Urothelium cell line (cell line): ENCODE measurements around the gene PRPSAP2.
"Not testable (repeated sequence)": the region's sequence is repeated elsewhere in the genome, so short reads cannot be mapped to it uniquely, and the experiment has no call there.

Source experiments
- DNase-seq: peaks from one replicate; pipeline ENCODE4 v3.0.0; 2011; ENCODE audit warnings: low spot score, mixed read lengths
- FAIRE-seq: peaks from 2 replicates; lab custom pipeline; 2011; peaks lifted over from hg19 to GRCh38; lab: Jason Lieb, UNC

PRPSAP2 gene

DNA sequence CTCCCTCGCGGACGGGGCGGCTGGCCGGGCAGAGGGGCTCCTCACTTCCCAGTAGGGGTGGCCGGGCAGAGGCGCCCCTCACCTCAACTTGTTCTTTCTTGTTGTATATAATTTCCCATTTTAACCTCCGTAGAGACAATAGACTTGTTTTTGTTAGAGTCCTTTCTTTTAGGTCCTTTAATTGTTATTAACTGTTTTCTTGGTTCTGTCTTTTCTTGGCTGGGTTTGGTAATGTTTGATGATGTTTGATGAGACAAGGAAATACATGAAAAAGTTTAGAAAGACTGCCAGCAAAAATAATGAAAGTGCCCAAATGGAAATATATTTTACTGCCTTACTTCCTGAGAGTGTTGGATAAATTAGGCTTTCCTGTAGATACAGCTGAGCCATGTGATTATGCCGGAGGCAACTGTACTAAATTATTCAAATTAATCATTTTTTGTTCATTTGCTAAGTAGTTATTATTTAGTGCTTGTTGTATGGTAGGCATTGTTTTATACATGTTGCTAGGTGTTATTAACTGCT is 30.9 kb downstream of the PRPSAP2 start:
- DNase-seq: no peak

DNA sequence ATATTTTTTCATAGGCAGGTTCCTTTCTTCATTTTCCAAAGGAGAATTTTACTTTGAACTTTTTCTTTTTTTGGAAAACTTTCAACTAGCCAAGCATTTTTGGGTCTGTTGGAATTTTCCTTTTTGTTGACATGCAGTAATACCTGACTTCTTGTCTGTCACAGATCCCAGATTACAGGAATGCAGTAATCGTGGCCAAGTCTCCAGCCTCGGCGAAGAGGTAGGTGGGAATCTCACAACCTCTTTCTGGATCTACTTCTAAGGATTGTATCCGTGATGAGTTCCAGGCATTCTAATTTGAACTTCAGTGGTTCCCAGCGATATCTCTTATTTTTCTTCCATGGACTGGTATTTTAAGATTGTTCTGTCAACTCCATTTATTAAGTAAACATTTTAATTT is 31.7 kb downstream of the PRPSAP2 start:
- DNase-seq: no peak
- no peak for FAIRE-seq

More for the DNA sequence above, 30.9 kb downstream of the PRPSAP2 start:
- FAIRE-seq: no peak

DNA sequence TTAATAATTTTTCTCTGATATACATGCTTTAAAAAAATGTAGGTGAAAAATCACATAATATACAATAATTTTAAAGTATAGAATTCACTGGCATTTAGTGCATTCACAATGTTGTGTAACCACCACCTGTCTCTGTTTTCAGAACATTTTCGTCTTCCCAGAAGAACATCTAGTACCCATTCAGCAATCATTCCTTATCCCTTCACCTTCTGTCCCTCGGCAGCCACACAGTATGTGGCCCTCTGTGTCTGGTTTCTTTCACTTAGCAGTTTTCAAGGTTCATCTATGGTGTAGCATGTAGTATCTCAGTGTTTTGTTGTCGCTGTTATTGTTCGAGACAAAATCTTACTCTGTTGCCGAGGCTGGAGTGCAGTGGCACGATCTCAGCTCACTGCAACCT is 33.6 kb downstream of the PRPSAP2 start:
- DNase-seq (no peak), FAIRE-seq (no peak)

DNA sequence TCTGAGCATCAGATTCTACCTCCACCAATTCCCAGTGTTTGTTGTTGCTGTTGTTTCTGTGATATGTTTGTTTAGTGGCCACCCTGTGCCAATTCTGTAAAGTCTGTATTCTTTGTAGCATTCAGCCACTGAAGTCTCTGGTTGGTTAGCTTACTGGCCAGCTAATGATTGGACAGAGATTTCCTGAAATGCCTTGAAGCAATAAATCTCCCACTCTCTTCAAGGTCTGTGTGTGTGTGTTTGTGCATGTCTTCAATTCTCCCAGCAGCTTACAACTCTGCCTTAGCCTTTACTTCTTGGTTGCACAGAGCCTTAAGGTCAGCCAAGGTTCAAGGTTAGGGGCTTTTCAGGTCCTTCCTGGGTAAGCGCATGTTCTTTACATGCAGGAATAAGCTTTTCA is 38.2 kb downstream of the PRPSAP2 start:
- DNase-seq (no peak), FAIRE-seq (no peak)

DNA sequence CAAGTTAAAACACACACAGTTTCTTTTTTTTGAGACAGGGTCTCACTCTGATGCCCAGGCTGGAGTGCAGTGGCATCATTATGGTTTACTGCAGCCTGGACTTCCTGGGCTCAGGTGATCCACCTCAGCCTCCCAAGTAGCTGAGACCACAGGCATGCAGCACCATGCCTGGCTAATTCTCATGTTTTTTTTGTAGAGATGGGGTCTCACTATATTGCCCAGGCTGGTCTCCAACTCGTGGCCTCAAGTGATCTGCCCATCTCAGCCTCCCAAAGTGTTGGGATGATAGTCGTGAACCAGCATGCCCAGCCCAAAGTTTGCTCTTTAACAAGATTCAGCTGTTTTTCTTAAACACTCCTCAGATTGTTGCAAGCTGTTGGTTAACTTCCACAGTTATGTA is 39.0 kb downstream of the PRPSAP2 start:
- no peak for FAIRE-seq
- no peak for DNase-seq

DNA sequence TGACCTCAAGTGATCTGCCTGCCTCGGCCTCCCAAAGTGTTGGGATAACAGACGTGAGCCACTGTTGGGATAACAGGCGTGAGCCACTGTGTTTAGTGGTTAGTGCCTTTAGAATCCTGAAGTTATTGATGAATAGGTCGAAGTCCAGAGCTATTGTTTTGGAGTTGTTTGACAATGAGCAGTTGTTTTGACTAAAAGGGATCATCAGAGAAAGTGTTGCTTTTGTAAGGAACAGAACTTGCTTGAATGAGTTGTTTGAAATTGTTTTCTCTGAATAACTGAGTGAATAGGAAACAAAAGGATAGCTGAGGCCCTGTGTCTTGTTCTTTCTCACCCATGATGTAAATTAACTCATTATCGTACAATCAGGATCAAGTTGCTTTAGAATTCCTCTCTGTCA is 46.6 kb downstream of the PRPSAP2 start:
- DNase-seq (no peak), FAIRE-seq (no peak)

DNA sequence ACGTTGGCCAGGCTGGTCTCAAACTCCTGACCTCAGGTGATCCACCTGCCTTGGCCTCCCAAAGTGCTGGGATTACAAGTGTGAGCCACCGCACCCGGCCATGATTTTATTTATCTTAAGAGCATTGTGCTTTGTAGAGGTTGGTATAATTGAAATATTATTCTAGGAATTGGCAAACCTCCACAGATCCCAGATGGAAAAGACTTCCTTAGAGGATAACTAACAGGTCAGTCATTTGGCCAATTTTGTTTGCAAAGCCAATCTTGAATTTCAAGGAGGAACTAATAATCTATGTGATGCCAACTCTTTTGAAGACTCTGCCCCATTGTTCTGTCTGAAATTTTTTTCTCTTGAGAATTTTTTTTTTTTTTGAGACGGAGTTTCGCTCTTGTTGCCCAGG is 47.3 kb downstream of the PRPSAP2 start:
- DNase-seq (no peak), FAIRE-seq (no peak)

DNA sequence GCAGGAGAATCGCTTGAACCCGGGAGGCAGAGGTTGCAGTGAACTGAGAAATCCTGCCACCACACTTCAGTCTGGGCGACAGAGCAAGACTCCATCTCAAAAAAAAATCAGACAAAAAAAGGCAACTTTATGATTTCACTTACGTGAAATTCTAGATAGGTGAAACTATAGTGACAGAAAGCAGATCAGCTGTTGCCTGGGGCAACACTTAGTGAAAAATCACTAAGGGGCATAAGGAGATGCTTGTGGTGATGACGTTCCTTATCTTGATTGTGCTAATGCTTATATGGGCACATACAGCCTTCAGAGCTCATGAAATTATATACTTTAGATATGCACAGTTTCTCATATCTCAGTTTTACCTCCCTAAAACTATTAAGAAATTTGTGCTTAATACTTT is 52.4 kb downstream of the PRPSAP2 start:
- FAIRE-seq (no peak), DNase-seq (no peak)

DNA sequence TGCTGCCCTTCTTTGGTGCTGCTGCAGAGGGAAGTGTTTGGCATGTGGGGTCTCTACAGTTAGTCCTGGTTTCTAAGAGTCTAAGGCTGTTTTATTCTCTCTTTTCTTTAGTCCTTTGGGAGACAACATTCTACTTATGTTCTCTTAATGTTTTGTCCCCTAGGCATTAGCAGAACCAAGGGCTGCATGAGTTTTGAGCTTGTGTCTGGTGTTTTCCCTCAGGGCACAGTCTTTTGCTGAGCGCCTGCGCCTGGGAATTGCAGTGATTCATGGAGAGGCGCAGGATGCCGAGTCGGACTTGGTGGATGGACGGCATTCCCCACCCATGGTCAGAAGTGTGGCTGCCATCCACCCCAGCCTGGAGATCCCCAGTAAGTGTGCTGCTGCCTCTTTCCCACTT is 53.0 kb downstream of the PRPSAP2 start:
- FAIRE-seq: no peak

DNA sequence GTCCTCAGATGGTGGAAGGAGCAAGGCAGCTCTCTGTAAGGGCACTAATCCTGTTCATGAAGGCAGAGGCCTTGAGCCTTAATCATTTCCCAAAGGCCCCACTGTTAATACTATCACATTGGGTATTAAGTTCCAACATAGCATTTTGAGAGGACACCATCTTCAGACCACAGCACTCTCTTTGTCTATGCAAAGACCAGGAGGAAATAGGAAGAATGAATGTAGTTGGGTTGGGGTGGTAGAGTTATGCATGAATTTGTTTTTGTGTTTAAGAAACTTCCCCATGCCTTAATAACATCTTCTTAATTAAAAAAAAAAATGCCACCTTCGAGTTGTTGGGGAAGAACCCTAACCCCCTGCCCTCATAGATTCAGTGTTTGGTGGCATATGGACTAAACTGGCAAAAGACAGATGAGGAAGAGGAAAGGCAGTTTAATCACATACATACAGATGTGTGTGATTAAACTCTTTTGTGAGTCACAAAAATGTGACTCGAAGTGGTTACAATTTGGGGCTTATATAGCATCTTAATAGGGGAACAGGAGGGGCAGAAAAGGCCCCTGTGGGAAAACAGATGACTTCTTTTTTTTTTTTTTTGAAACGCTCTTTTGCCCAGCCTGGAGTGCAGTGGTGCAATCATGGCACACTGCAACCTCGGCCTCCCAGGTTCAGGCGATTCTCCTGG is 59.0 kb downstream of the PRPSAP2 start:
- no peak for FAIRE-seq
- no peak for DNase-seq

More for the DNA sequence above, 53.0 kb downstream of the PRPSAP2 start:
- DNase-seq: no peak

DNA sequence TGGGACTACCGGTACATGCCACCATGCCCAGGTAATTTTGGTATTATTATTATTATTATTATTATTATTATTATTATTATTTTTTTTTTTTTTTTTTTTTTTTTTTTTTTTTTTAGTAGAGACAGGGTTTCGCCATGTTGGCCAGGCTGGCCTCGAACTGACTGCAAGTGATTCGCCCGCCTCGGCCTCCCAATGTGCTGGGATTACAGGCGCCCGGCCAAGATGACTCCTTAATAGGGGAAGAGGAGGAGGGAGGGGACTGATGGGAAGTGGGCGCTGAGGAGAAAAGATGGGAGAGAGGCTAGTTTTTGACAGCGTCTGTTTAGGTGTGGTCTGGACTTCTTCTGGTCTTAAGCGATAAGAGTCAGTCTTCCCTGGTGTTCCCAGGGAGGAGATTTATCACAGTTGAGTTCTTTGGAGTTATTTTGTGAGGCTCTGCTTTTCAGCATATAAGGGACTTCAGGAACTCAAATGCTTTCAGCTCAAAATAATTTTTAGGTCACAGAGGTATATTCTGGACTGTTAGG is 59.6 kb downstream of the PRPSAP2 start:
- FAIRE-seq: no peak
- no peak for DNase-seq

DNA sequence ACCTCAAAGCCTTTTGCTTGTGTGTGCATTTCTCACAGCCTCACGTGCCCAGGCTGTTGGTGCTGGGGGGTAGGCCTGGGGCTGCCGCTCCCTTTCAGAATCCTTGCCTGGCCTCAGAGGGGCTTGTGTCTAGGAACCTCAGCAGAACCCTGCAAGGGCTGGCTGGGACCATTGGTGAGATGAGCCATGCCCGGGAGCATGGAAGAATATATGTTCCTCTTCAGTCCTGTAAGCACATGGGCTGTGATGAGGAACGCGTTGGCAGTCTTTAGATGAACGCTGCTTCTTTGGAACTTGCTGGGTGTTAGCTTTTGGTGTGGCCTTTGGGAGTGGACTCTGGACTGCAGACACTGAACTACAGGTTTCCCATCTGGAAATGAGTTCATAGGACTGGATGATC is 62.0 kb downstream of the PRPSAP2 start:
- DNase-seq (no peak), FAIRE-seq (no peak)

DNA sequence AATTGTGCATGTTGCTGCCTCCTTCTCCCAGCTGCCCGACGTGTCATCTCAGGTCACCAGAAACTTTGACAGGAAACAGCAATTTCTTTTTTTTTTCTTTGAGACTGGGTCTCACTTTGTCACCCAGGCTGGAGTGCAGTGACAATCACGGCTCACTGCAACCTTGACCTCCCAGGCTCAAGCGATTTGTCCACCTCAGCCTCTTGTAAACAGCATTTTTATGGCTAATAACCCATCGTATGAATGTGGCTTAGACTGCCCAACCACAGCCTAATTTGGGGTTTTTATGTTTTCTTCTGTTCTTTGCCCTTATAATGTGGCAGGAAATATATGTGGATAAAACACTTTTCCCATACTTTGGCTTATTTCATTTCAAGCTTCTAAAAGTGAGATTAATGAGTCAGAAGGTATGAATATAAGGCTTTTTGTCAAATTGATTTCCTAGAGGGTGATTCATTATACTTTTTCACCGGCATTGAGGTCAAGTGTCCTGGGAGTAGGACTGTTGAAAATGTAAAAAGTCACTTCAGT is 63.0 kb downstream of the PRPSAP2 start:
- DNase-seq: no peak
- no peak for FAIRE-seq

DNA sequence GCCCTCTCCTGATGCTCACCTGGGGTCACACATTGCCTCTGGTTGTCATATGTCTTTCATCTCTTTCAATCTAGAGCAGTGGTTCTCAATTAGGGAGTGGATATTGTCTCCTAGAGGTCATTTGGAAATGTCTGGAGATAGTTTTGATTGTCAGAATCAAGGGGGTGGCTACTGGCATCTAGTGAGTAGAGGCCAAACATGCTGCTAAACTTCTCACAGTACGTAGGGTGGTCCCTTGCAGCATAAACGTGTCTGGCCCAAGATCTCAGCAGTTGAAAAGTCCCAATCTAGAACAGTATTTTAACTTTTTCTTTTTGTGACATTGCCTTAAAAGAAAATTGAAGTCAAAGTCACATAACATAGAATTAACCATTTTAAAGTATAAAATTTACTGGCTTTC is 63.6 kb downstream of the PRPSAP2 start:
- DNase-seq: no peak
- FAIRE-seq: no peak

DNA sequence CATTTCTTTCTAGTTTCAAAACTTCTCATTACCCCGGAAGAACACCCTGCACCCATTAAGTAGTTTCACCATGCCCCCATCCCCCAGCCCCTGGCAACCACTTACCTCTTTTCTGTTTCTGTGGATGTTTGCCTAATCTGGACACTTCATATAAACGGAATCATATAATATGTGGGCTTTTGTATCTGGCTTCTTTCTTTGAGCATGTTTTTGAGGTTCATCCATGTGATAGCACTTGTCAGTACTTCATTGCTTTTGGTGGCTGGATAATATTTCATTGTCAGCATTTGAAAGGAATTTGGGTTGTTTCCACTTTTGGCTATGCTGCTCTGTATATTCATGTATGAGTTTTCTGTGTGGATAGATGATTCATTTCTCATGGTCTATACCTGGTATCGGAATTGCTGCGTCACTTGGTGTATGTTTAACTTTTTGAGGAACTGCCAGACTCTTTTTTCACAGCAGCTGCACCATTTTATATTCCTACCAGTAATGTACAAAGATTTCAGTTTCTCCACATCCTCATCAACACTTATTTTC is 64.1 kb downstream of the PRPSAP2 start:
- FAIRE-seq (no peak), DNase-seq (no peak)

DNA sequence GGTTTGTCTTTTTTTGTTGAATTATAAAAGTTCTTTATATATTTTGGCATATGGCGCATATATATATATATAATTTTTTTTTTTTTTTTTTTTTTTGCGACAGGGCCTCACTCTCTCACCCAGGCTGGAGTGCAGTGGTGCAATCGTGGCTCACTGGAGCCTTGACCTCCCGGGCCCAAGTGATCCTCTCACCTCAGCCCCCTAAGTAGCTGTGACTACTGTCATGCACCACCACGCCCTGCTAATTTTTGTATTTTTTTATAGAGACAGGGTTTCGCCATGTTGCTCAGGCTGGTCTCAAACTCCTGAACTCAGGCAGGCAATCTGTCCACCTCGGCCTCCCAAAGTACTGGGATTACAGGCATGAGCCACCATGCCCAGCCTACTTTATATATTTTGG is 64.7 kb downstream of the PRPSAP2 start:
- FAIRE-seq, DNase-seq: not testable (repeated sequence)

DNA sequence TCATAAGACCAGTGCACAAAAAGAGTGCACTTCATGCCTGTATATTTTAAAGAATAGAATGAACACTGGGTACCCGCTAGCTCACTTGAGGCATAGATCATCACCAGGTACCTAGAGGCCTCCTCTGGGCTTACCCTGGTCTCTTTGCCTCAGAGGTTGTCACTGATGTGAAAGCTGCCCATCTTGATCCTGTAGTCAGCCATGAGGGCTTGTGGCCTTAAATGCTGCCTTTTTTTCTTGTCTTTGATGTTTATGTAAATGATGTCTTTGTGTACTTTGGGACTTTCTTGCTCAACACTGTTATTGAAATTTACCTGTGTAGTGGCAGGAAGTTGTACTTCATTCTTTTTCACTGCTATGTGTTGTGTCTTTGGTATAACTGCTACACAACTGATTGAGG is 67.3 kb downstream of the PRPSAP2 start:
- FAIRE-seq (no peak), DNase-seq (no peak)

DNA sequence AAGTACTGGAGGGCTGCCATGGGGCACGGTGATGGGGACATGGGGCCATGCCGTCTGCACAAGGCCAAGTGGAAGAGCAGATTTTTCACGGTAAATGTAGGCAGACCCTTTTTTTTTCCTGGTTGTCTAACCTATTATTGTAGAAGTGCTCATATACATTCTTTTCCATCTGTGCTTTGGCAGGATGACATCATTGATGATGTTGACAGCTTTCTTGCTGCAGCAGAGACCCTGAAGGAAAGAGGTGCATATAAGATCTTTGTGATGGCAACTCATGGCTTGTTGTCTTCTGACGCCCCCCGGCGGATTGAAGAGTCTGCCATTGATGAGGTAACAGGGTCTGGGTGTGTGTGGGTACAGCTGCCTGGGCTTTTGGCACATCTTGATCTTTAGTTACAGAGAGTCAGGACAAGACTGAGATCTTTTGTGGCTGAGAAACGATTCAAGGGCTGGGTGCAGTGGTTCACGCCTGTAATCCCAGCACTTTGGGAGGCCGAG is 70.7 kb downstream of the PRPSAP2 start:
- FAIRE-seq: no peak
- no peak for DNase-seq

DNA sequence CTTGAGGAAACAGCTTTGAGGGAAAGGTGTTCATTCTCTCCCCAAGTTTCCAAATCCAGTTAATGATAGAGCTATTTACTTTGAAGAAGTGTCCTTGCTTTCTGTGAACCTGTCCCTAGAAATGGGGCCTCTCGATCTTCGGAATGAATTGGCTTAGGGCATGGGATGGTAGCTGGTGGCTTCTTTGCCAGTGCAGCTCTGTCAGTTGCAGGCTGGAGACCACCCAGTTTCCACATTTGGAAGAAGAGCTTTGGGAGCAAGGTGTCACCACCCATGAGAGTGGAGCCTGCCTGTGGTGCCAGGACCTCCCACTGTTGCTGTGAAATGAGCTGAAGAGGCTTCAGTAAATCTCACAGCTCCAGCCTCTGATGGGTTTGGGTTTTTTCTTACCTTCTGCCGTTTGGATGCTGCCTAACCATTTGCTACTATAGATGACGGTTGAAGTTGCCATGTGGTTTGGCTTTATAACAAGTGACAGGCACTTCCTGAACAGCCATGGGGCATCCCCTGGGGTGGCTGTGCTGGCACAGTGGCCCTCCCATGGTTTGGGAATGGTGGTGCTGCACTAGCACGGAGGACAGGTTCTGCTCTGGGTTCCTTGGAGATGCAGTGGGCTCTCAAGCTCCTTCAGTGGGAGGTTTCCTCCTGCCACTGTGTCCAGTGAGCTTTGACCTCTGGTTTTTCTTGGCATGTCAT is 74.6 kb downstream of the PRPSAP2 start:
- no peak for DNase-seq
- FAIRE-seq: no peak

DNA sequence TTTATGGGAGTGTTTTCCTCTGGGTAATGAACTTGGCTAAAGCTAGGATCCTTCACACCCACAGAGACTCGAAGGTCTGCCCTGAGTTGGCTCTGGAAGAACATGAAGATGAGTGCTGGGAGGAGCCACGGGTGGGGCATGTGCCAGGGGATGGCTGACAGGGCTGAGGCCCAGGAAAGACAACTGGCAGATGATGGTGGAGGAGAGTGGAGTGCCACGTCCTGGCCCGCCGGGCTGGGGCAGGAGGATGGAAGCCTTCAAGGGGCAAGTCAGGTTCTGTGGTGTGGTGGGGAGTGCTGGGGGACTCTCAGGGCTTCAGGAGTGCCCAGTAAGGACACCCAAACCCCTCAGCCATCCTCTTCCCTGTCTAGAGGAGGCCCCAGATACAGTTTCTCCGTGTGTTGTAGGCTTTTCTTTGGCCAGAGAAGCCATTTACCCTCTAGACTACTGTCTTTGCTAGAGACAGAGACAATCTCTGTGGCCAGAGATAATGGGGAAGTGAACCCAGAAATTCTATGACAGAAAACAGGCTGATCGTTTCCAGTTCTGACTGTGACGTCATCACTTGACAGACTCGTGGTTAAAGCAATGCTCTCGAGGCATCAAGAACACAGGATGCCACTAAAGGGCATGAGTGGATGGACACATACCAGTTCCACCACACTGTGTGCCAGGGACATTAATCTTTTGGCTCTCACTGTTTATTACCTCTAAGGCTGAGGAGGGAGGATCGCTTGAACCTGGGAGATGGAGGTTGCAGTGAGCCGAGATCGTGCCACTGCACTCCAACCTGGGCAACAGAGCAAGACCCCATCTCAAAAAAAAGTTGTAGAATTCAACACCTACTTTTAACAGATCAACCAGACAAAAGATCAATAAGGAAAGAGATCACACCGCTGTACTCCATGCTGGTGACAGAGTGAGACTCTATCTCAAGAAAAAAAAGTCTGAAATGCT is 75.4 kb downstream of the PRPSAP2 start:
- DNase-seq (no peak), FAIRE-seq (peak; percentile 5)
